NOMO-1 treated with dmso at 0.1 percent for 144 hours (cell line): Measurements from ENCODE around the gene PRRT2.
"Not testable (repeated sequence)": the region's sequence is repeated elsewhere in the genome, so short reads cannot be mapped to it uniquely, and the experiment has no call there.

Experiments used
- DNase-seq: peaks from one replicate; lab custom pipeline; 2025; ENCODE audit not compliant: unreplicated experiment; lab: John Stamatoyannopoulos, UW

The PRRT2 gene

DNA sequence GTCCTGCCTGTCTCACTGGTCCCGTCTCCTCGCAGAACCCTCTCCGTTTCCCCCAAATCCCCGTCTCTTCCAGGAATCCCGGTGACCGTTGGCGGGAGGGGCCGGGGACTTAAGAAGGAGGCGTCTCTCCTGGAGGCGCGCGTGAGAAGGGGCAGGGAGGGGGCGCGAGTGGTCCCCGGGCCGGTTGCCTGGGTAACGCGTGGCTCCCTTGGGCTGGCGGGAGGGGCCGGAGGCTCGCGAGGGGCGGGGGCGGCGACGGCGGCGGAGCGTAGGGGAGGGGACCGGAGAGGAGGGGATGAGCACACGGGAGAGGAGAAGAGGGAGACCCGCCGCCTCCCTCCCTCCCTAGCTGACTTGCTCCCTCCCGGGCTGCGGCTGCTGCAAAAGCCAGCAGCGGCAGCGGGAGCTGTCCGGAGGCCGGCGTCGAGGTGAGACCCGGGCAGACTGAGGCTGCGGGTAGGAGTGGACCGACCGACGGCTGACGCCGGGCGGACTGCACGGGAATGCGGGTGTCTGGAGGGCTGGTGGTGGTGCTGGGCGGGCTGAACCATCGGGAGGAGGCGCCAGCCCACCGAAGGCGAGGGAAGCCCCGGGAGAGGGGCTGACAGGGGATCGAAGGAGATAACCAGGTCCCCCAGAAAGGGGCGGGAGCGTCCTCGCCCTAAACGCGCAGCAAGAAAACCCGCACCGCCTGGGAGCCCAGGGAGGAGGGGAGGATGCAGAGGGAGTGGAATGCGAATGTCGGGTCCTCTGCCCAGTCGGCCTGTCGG, at the start of gene PRRT2:
Gene PRRT2, plus strand, starts transcription at position 298 of the 770 bp plus-strand sequence. CDS start 862 bp downstream, outside the sequence.
- DNase-seq = no peak

DNA sequence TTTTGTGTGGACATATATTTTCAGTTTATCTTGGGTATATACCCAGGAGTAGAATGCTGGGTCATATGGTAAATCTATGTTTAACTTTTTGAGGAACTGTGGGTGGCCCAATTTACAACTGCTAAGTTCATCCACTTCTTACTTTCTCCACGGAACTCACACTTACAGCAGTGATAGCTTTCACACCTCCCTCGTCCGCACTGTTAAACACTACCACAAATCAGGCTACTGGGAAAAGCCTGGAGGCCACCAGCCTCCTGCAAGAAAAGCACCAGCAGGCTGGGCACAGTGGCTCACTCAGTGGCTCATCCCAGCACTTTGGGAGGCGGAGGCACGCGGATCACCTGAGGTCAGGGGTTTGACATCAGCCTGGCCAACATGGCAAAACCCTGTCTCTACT, 48.7 kb upstream of the PRRT2 start:
- no peak for DNase-seq

DNA sequence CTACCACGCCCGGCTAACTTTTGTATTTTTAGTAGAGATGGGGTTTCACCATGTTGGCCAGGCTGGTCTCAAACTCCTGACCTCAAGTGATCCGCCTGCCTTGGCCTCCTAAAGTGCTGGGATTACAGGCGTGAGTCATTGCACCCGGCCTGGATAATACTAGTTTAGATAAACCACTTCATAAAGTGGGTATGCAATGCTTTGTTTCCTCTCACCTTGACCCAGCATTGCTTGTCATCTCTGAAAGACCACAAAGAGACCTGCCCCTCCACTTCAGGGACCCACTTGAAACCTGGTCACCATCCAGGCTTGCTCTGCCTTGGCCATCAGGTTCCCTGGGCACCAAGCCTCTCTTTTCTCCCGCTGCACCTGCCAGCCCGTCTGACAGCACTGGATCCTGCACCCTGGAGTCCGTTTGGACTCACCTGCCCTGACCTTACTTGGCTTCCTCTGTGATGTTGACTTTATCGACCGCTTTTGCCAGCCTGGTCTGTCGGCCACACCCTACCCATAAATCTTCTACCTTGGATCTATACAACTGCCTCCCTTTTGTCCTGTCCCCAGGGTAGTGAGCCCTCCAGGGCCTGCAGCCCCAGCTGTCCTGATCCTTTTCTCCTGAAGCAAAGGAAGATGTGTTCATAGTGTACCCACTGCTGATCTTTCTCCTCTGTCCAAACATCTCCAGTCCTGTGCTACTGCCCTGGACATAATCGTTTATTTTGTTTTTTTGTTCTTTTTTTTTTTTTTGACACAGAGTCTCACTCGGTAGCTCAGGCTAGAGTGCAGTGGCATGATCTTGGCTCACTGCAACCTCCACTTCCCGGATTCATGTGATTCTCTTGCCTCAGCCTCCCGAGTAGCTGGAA, 46.6 kb upstream of the PRRT2 start:
- no peak for DNase-seq

DNA sequence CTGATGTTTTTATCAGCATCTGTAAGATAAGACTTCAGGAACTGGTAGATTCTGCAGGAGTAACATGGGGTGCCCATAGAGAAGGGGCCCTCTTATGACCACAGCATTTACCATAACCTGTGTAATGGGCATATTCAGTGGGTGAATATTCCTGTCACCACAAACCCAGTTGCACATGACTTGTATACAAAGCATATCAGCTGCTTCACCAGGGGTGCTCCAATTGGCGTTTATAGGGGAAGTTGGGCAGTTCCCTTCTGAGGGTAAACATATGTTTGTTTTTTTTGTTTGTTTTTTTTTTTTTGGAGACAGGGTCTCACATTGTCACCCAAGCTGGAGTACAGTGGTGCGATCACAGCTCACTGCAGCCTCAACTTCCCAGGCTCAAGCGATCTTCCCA, 45.4 kb upstream of the PRRT2 start:
- DNase-seq = no peak

DNA sequence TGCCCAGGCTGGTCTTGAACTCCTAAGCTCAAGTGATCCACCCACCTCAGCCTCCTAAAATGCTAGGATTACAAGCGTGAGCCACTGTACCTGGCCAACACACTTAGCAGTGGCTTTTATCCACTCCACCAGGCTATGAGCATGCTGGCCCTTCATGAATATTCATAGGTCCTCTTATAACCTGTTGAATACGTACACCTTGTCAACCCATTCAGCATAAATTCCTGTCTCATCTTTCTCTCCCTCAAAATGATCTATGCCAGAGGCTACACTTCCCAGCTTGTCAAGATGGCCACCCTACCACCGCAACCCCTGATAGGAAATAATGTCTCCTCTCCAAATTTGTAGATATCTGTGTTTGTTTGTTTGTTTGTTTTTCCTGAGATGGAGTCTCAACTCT, 44.9 kb upstream of the PRRT2 start:
- no peak for DNase-seq

DNA sequence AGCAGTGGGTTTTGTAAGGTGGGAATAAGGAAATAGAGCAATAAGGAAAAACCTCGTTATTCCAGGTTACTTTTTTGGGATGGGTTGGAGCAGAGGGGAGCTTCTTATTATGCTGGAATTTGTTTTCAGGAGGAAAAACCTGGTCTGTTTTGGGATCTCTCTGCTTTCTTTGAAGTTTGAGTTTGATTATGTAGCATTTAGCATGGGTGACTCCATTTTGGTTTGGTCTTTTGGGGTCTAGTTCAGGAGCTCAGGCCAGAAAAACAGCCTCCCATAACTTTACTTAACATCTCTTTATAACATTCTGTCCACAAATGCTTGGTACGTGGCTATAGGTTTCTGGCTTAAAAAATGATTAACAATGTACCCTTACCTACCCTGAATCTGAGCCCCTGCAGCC, 42.5 kb upstream of the PRRT2 start:
- DNase-seq = no peak

DNA sequence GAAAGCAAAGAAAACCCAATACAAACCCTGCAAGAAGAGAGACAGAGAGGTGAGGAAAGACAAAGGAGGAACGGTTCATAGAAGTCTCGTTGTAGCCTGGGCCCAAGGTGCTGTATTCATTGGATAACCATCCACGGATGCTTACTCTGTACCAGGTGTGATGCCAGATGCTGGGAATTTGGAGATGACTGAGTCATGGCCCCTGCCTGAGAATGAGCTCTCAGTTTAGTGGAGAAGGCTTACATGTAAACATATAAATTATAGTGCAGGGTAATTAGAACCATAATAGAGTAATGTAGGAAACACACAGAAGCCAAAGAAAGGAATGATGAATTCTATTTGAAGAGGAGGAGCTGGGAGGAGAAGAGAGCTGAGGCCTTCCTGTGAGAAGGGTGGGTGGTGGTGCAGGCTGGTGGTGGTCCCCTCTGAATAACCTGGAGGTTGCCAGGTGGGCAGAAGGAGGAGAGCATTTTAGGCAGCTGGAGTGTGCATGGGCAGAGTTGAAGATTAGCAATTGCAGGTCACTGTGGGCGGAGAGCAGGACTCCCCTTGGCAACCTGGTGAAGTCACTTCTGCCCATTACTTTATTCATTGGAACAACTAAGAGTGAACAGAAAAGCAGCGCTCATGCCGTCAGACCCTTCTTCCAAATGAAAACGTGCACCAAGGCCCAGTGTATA, 41.6 kb upstream of the PRRT2 start:
- DNase-seq = no peak

DNA sequence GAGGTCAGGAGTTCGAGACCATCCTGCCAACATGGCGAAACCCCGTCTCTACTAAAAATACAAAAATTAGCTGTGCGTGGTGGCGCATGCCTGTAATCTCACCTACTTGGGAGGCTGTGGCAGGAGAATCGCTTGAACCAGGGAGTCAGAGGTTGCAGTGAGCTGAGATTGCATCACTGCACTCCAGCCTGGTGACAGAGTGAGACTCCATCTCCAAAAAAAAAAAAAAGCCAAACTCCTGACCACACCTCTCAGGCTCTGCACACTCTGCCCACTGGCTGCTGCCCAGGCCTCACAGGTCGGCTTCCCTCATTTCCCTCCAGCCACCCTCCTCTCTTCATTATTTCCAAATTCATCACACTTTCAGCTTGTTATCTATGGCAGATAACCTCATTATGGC, 39.7 kb upstream of the PRRT2 start:
- DNase-seq = not testable (repeated sequence)

DNA sequence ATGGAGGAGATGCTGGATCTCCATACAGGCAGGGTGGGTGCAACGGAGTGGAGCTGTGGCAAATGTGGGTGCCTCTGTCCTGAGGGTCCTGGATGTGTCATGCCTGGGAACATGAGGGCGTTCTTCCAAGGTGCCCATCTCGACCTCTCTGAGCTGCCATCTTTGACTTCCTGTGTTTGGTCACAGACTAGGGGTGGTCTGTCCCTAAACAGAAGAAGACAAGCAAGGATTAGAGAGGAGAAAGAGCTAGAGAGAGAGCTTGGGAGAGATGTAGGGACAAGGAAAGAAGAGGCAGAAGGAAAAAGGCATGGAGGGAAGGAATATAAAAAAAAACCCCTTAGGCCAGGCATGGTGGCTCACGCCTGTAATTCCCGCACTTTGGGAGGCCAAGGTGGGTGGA, 37.3 kb upstream of the PRRT2 start:
- DNase-seq = no peak

DNA sequence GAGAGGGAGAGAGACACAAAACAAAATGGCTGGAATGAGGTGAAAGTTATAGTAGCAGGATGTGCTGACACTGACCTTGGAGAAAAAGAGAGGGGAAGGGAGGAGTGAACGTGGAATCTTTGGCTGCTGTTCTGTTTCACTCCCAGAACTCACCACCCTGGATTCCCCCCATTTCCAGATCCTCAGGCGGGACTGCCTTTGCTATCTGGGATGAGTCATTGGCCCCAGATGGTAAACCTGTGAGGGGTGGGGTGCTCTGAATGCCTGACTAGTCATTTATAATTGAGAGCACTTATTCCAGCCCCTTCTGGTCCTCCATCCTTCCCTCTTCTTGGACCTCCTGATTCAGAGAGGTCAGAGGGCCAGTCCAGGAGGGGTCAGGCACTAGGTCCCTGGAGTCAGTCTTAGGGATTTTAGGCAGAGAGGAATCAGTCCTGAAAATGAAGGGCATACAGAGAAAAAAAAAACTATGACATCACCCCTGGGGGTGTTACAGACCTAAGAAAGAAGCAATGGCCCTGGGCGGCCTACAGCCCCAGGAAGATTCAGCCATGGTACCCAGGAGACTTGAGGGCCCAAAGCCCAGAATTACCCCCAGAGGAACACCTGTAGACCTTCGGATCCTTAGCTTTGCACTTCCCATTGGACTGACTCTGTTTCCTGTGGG, 36.1 kb upstream of the PRRT2 start:
- DNase-seq = no peak

DNA sequence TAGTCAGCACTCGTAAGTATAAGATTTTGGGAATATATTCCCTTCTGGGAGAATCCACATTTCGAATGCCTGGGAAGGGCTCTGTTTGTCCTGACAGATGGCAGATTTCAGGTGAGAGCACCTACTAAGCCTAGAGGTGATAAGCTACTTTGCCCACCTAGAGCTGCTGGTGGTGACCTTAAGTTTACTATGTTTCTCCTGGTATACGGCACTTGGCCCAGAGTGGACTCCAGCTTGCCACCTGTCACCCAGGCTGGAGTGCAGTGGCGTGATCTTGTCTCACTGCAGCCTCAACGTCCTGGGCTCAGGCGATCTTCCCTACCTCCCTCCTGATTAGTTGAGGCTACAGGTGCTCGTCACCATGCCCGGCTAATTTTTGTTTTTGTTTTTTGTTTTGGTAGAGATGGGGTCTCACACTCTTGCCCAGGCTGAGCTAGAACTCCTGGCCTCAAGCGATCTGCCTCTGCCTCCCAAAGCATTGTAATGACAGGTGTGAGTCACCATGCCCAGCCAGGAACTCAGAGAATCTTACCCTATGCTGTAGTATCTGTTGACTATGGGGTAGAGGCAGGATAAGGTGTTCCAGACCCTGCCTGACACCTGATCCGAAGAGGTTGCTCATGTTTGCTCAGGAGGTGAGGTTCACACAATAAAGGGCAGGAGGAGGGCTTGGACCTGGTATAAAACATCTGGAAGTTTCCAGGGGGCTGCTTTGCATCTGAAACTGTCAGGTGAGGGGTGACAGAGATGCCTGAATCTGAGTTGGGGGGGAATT, 34.2 kb upstream of the PRRT2 start, which contains the start of gene ZG16:
Gene ZG16, plus strand, starts transcription at position 681 of the 775 bp plus-strand sequence. CDS start 1,011 bp downstream, outside the sequence.
- DNase-seq = no peak

DNA sequence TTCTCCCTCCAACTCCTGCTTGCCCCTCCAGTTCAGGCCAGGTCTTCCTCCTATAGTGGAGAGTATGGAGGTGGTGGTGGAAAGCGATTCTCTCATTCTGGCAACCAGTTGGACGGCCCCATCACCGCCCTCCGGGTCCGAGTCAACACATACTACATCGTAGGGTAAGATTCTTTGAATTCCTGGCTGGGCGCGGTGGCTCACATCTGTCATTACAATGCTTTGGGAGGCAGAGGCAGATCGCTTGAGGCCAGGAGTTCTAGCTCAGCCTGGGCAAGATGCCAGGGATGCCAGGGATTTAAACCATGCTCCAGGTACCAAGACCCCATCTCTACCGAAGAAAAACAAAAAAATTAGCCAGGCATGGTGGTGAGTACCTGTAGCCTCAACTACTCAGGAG, 32.5 kb upstream of the PRRT2 start:
- no peak for DNase-seq

DNA sequence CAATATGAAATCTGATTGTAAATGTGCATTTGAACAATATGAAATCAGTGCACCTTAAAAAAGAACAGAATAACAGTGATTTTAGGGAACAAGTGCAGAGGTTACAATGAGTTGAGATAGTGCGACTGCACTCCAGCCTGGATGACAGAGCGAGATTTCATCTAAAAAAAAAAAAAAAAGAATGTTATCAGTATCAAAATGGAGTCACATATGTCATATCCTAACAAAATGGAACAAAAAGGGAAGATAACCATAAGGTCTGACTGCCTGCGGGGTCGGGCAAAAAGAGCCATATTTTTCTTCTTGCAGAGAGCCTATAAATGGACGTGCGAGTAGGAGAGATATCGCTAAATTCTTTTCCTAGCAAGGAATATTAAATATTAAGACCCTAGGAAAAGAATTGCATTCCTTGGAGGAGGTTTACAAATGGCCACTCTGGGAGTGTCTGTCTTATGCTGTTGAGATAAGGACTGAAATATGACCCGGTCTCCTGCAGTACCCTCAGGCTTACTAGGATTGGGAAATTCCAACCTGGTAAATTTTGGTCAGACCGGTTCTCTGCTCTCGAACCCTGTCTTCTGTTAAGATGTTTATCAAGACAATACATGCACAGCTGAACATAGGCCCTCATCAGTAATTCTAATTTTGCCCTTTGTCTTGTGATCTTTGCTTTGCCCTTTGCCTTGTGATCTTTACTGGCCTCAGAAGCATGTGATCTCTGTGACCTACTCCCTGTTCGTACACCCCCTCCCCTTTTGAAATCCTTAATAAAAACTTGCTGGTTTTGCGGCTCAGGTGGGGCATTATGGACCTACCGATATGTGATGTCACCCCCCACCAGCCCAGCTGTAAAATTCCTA, 28.7 kb upstream of the PRRT2 start:
- not testable (repeated sequence) for DNase-seq

DNA sequence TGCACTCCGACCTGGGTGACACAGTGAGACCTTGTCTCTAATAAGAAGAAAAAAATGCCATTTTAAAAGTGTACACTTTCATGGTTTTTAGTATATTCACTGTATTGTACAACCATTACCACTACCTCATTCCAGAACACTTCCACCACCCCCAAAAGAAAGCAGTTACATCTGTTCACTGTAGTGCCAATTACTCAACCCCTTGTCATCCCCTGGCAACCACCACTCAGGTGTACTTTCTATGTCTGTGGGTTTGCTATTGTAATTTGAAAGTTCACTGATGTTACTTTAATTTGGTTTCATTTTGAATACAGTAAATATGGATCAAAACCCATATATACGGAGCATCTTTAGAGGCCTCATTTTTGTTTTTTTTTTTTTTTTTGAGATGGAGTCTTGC, 27.8 kb upstream of the PRRT2 start:
- no peak for DNase-seq

DNA sequence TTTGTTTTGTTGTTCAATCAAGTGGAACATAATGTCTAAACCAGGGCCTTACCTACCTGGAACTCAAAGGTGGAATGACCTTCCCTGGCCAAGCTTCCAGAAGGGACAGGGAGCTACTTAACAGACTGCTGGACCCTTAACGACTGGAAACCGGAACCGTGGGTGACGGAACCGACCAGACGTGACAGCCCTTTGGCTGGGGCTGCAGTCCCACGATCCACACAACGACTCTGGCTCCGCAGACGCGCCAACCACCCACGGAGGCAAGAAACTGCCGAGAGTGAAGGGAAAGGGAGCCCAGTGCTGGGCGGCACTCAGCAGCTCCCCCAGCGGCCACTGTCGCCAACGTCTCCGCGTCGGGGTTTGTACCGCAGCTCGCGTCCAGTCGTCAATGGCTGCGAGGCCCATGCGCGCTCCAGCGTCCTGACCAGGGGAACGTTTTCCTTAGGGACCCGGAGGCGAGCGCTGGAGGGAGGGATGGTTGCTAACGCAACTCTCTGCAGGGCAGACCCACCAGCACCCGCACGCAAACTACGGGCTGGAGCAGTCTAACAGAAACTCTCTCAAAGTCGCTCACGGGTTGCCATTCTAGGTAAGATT, 27.0 kb upstream of the PRRT2 start:
- no peak for DNase-seq

DNA sequence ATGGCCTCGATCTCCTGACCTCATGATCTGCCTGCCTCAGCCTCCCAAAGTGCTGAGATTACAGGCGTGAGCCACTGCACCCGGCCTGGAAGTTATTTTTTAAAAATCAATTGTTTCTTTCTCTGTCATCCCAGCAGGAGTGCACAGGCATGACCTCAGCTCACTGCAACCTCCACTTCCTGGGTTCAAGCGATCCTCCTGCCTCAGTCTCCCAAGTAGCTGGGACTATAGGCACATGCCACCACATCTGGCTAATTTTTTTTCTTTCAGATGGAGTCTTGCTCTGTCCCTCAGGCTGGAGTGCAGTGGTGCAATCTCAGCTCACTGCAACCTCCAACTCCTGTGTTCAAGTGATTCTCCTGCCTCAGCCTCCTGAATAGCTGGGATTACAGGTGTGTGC, 24.8 kb upstream of the PRRT2 start:
- DNase-seq = not testable (repeated sequence)

DNA sequence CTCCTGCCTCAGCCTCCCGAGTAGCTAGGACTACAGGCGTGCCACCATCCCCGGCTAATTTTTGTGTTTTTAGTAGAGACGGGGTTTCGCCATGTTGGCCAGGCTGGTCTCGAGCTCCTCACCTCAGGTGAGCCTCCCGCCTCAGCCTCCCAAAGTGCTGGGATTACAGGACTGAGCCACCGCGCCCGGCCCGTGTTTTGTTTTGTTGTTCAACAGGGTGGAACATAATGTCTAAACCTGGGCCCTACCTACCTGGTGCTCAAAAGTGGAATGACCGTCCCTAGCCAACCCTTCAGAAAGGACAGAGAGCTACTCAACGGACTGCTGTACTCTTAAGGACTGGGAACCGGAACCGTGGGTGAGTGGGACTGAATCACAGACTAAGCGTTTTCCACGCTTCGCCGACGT, 22.2 kb upstream of the PRRT2 start:
- no peak for DNase-seq

DNA sequence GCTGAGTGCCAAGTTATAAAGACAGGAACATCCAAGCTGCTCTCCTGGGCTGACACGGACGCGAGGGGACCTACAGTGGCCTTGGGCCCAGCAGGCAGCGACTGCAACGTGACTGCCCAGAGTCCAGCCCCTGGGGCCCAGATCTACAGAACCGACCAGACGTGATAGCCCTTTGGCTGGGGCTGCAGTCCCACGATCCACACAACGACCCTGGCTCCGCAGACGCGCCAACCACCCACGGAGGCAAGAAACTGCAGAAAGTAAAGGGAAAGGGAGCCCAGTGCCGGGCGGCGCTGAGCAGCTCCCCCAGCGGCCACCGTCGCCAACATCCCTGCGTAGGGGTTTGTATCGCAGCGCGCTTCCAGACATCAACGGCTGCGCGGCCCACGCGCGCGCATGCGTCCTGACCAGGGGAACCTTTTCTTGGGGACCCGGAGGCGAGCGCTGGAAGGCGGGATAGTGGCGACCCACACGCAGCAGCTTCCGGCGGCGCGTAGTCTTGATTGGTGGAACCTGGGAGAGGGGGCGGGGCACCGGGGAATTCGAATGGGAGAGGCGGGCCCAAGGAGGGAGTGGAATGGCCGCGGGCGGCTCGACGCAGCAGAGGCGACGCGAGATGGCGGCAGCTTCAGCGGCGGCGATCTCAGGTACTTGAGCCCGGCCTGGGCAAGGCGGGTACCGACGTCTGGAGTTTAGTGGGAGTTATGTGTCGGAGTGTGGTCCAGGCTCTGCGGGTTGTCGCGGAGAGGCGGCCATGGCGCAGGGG, 21.6 kb upstream of the PRRT2 start, which contains the start of gene KIF22:
Gene KIF22, plus strand, starts transcription at position 569 of the 766 bp plus-strand sequence. Its CDS starts 9 bp downstream, at position 578.
- DNase-seq = peak; percentile 96
